ENCODE measurements around the gene LRRC75B. TPM values are rescaled to one million over a fixed set of nuclear protein-coding genes. Genes with fewer than 3 reads are reported as not detected.

The LRRC75B gene
- polyA plus RNA-seq, 1 donor from 2014 or later: 12.2 TPM

- H3K4me2 ChIP-seq (ENCODE audit: low read length): no peak overlapping the region
These were observed 9.4 kb downstream of the LRRC75B start for GRCh38 chr22:24583221-24584165.

GRCh38 chr22:24582056-24582814 lies 10.6 kb downstream of the LRRC75B start:
- no peaks in the 10 kb centered on the region for H3K9me3 ChIP-seq (ENCODE audit: low read length)
- no peak overlapping the region for H3K4me2 ChIP-seq (ENCODE audit: low read length)
- H3F3A ChIP-seq (ENCODE audit: insufficient read depth, low read length, poor library complexity, severe bottlenecking): no peaks in the 10 kb centered on the region
- no peaks in the 10 kb centered on the region for H3K27me3 ChIP-seq (ENCODE audit: insufficient read depth, low read depth, low read length)
- H3K79me2 ChIP-seq (replicated peaks; ENCODE audit: insufficient read depth, low read length): no peaks in the 10 kb centered on the region
- no peak overlapping the region for H3K9ac ChIP-seq (ENCODE audit: low read length)
- no peaks in the 10 kb centered on the region for H3K9me2 ChIP-seq (ENCODE audit: insufficient read depth, low read length)
- H3K4me3 ChIP-seq (ENCODE audit: low read length): no peak overlapping the region
- H3K36me3 ChIP-seq (ENCODE audit: insufficient read depth, low read length): no peaks in the 10 kb centered on the region
- H4K20me1 ChIP-seq (ENCODE audit: insufficient read depth): no peaks in the 10 kb centered on the region
- no peak overlapping the region for H2AFZ ChIP-seq (ENCODE audit: low read depth, low read length)
- TF ChIP-seq REST (IDR thresholded peaks at IDR 0.05; ENCODE audit: borderline replicate concordance) (no peak), EZH2 (IDR thresholded peaks at IDR 0.05; ENCODE audit: borderline replicate concordance, insufficient read depth, low read length, poor library complexity, severe bottlenecking) (no peak), SMC3 (conservative IDR thresholded peaks at IDR 0.05; ENCODE audit: poor library complexity) (no peak), POLR2AphosphoS5 (IDR thresholded peaks at IDR 0.05) (no peak), EP300 (conservative IDR thresholded peaks at IDR 0.05; ENCODE audit: poor library complexity, severe bottlenecking) (no peak), CTCF (IDR thresholded peaks at IDR 0.05; ENCODE audit: poor library complexity, severe bottlenecking) (no peak), TAF1 (IDR thresholded peaks at IDR 0.05; ENCODE audit: low read depth) (no peak), RAD21 (conservative IDR thresholded peaks at IDR 0.05) (no peak), MXI1 (conservative IDR thresholded peaks at IDR 0.05; ENCODE audit: poor library complexity, severe bottlenecking) (no peak)
- H3K27ac ChIP-seq (ENCODE audit: low read length): no peak overlapping the region

More at GRCh38 chr22:24583221-24584165, 9.4 kb downstream of the LRRC75B start:
- H2AFZ ChIP-seq (ENCODE audit: low read depth, low read length): no peak overlapping the region
- no peaks in the 10 kb centered on the region for H3K36me3 ChIP-seq (ENCODE audit: insufficient read depth, low read length)
- H4K20me1 ChIP-seq (ENCODE audit: insufficient read depth): no peaks in the 10 kb centered on the region
- no peaks in the 10 kb centered on the region for H3K9me2 ChIP-seq (ENCODE audit: insufficient read depth, low read length)
- no peak for TF ChIP-seq TAF1 (IDR thresholded peaks at IDR 0.05; ENCODE audit: low read depth)
- H3K4me3 ChIP-seq (ENCODE audit: low read length): no peak overlapping the region
- H3K9ac ChIP-seq (ENCODE audit: low read length): no peak overlapping the region
- H3K79me2 ChIP-seq (replicated peaks; ENCODE audit: insufficient read depth, low read length): no peaks in the 10 kb centered on the region
- H3K27ac ChIP-seq (ENCODE audit: low read length): no peak overlapping the region
- no peaks in the 10 kb centered on the region for H3K9me3 ChIP-seq (ENCODE audit: low read length)
- H3K27me3 ChIP-seq (ENCODE audit: insufficient read depth, low read depth, low read length): no peaks in the 10 kb centered on the region
- no peaks in the 10 kb centered on the region for H3F3A ChIP-seq (ENCODE audit: insufficient read depth, low read length, poor library complexity, severe bottlenecking)

All from neural cell (in vitro differentiated cells).